Activated naive CD8-positive, alpha-beta T cell treated with anti-CD3 and anti-CD28 coated beads, Interleukin-2, amount 50 U/mL, for 16 hours (primary cell): ENCODE measurements around the gene SORCS3.
"Not testable (repeated sequence)": the region's sequence is repeated elsewhere in the genome, so short reads cannot be mapped to it uniquely, and the experiment has no call there.

Source experiments
- DNase-seq: peaks from one replicate; pipeline ENCODE4 v3.0.0-alpha.2; 2020; ENCODE audit warnings: low read depth, low spot score

Gene SORCS3

DNA sequence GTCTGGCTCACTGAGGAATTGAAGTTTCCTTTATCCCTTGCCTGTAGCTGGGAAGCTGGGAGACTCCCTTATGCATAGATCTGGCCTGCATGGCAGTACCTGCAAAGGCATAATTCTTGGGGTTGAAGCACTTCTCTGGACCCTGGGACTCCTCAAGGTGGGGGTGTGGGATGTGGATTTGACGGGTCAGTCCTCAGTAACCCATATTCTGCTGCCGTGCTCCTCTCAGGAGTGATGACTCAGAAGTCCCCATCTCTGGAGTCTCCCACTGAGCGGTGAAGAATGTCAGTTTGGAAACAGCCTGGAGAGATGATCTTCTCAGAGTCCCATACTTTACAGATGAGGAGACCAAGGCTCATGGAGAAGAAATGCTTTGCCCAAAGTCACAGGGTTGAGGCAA, 49.0 kb downstream of the SORCS3 start:
- DNase-seq = no peak

GRCh38 chr10:104690959-104691358, 49.9 kb downstream of the SORCS3 start:
- DNase-seq = no peak

DNA sequence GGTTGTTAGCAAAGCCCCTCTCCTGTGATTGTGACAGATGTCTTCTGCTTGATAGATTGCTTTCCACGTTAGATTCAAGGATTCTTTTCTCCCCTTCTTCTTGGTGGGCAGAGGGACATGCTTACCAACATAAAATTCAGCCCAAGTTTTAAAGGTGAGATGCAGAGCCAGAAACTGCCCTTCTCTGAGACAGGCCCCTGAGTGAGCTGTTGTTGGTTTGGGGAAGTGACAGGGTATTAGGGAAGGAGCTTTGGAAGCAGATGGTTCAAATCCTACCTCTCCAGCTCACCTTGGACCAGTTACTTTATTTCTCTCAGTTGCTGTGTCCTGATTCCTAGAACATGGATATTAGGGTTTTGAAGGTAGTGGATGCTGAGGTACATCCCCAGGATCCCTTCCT, 53.0 kb downstream of the SORCS3 start:
- no peak for DNase-seq

GRCh38 chr10:104703262-104703661, 62.2 kb downstream of the SORCS3 start:
- DNase-seq = not testable (repeated sequence)

- no peak for DNase-seq
Measured at GRCh38 chr10:104706886-104707285, 65.8 kb downstream of the SORCS3 start.

DNA sequence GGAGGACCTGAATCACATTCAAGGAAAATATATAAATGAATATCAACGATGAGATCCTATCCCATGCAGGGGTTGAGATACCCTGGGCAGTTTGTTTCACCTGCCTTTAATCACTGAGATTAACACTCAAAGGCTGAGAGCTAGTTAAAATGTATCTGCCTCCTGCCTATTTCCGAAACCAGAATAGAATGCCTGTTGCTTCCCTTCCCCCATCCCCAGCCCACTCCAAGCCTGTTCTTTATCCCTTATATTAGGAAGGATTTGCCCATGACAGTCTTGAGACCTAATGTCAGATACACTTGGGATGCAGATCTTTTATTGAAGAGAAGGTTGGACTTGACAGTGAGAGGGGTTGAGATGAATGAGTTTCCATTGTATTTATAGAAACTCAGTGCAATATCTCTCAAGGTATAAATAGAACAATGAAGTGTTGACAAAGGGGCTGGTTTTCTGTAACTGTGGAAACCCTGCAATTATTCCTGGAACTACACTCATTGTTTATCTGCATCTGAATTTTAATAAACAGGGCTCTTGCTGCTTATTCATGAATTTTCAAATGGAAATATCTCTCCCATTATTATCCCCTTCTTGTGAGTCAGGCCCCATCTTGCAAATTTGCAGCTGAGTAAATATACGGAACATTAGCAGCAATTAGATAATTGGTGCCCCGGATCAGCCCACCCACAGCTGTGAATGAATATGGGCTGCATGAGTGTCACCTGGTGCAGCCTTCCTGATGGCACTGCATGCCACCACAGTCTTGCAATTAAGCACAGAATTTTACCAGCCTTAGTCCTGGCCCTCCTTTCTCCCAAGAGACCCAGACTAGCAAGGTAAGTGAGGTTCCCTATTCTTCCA, 66.7 kb downstream of the SORCS3 start:
- no peak for DNase-seq

- DNase-seq = no peak
Measured at GRCh38 chr10:104711302-104711721, 70.2 kb downstream of the SORCS3 start.

DNA sequence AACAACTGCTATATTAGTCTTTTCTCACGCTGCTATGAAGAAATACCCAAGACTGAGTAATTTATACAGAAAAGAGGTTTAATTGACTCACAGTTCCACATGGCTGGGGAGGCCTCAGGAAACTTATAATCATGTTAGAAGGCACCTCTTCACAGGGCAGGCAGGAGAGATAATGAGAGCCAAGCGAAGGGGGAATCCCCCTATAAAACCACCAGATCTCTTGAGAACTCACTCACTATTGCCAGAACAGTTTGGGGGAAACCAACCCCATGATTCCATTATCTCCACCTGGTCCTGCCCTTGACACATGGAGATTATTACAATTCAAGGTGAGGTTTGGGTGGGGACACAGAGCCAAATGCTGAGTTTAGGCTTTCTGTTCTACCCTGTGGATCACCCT, 89.5 kb downstream of the SORCS3 start:
- not testable (repeated sequence) for DNase-seq

DNA sequence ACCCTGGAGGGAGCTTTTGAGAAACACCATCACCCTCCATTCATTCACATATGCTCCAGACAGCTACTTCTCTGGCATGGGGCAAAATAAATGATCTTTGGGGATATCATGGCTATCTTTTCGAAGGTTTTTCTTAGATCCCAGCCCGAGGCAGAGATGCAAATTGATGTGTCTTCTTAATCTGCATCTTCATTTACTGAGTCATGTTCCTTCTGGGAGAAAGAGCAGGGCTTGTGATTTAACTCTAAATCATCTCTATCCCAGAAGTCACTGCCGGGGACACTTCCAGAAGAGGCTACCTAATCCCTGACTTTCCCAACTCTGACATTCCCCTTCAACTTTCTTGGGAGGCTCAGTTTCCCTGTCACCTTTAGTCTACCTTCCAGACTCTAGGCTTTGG, 90.1 kb downstream of the SORCS3 start:
- no peak for DNase-seq

DNA sequence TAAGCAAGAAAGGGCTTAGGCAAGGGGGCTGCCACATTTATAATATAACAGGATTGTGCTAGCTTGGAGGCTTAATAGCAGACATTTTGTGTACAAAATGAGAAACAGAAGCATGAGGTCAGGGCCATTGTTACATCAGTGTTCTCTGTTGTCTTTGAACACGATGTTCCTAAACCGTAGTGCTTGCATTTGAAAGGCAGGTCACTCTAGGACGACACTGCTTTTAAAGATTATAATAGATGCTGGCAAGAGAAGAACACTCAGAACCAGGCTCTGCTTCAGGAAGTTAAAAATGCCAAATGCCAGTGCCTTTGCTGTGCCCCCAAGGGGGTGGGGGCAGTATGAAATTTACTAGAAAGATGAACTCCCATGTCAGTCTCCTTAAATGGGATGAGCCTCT, 91.1 kb downstream of the SORCS3 start:
- DNase-seq = no peak

GRCh38 chr10:104734433-104734832, 93.3 kb downstream of the SORCS3 start:
- DNase-seq = no peak

- DNase-seq = no peak
Measured at GRCh38 chr10:104735036-104735756, 94.1 kb downstream of the SORCS3 start.

DNA sequence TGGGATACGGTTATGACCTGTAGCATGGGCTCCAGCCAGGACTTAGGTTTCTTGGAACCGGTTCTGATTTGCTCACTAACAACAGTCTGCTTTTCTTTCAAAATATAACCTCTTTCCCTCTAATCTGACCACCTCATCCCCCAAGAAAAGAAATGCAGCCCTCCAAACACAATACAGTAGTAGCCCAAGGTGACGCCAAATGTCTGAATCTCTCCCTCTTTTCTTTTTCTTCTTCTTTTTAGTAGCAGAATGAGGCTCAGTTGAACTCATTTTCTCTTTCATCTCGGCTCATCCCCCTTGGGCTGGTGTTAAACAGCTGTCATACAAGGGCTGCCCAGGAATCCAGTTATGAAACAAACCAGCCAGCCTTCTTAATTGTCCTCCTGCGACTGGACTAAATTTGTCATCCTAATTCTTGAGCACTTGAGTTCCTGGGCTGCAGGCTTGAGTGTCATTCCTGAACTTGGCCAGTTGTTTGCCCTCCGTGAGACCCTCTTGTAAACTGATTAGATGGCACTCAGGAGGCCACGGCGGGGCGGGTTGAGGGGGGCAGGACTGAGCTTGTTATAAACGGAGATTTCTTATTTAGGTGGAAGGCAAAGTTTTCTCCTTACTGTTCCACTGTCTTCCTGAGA, 94.8 kb downstream of the SORCS3 start:
- DNase-seq = no peak

DNA sequence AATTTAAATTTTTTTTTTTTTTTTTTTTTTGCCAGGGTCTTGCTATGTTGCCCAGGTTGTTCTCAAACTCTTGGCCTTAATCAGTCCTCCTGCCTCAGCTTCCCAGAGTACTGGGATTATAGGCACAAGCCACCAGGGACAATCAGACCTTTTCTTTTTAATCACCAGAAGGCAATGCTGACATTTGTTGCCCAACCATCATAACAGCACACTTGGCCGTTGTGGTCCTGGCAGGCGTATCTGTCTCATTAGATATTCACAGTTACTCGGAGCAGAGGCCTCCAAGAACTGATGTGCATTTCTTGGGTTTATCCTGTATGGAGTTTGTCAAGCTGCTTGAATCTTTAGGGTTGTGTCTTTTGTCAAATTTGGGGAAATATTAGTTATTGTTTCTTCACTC, 100.0 kb downstream of the SORCS3 start:
- no peak for DNase-seq

- no peak for DNase-seq
Measured at GRCh38 chr10:104744052-104744451, 103.0 kb downstream of the SORCS3 start.

DNA sequence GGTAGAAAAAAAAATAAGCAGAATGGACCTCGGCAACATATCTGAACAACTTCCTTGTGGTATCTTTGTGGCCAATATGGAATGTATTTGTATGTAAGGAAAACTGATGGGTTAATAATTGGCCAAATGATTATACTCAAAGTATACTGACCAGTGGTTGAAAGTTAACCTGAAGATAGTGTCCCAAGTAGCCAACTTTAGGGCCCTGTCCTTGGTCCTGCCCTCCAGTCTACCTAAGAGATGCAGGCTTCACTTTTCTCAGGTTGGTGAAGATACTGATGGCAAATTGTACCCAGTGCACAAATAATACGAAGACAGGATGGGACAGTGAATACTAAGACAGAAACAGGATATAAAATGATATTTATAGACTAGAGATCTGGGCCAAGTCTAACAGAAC, 109.2 kb downstream of the SORCS3 start:
- DNase-seq = no peak

GRCh38 chr10:104762793-104763192, 121.7 kb downstream of the SORCS3 start:
- DNase-seq = no peak

- no peak for DNase-seq
Measured at GRCh38 chr10:104766341-104766740, 125.3 kb downstream of the SORCS3 start.

- no peak for DNase-seq
Measured at GRCh38 chr10:104767282-104767681, 126.2 kb downstream of the SORCS3 start.

DNA sequence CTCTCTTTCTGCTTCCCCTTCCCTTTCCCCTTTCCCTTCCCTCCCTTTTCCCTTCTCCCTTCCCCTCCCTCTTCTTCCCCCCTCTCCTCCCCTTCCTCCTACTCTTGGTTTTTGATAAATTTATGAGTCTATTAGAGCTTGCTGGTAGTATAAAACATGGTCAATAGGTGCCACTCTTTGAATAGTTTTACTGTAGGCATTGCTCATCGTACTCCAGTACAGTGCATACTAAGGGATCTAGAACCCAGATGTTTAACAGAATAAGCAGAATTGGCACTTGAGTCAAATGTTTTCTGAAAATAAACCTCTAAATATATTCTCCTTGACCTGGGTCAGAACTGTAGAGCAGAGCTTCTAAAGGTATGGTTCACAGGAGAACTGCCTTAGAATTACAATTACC, 126.7 kb downstream of the SORCS3 start:
- no peak for DNase-seq

- no peak for DNase-seq
Measured at GRCh38 chr10:104773105-104773504, 132.0 kb downstream of the SORCS3 start.

DNA sequence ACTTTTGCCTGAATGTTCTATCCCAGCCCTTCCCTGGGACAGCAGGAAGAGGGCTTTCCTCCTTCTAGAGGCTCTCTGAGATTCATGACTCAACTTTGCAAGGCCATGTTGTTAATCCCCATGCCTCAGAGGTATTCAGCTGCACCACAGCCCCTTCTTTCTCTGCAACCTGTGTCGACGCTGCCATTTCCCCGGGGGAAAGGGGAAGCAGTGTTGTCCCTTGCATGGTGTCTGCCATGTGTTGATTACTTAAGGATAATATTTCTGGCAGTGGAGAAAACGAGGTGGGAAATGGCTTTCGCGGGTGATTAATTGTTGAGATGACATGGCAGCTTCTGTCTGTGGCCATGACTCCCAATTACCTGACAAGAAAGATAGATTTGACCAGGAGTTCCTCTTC, 133.1 kb downstream of the SORCS3 start:
- DNase-seq = no peak
